ENCODE results near the gene HMGB1.

The HMGB1 gene

GRCh38 chr13:30440910-30441703 lies 24.6 kb downstream of the HMGB1 start:
- H3K4me3 ChIP-seq (ENCODE audit: low read depth, low read length), result no peak overlapping the region
- TF ChIP-seq CTCF (IDR thresholded peaks at IDR 0.05; ENCODE audit: low read depth, low read length), result no peak

GRCh38 chr13:30438286-30438685 lies 27.4 kb downstream of the HMGB1 start:
- H3K4me3 ChIP-seq (ENCODE audit: low read depth, low read length), result no peak overlapping the region
- TF ChIP-seq CTCF (IDR thresholded peaks at IDR 0.05; ENCODE audit: low read depth, low read length), result no peak

GRCh38 chr13:30437177-30437576 lies 28.6 kb downstream of the HMGB1 start:
- H3K4me3 ChIP-seq (ENCODE audit: low read depth, low read length), result no peak overlapping the region
- no peak for TF ChIP-seq CTCF (IDR thresholded peaks at IDR 0.05; ENCODE audit: low read depth, low read length)

- no peak for TF ChIP-seq CTCF (IDR thresholded peaks at IDR 0.05; ENCODE audit: low read depth, low read length)
- H3K4me3 ChIP-seq (ENCODE audit: low read depth, low read length), result no peak overlapping the region
Measured at GRCh38 chr13:30435911-30436451, 29.8 kb downstream of the HMGB1 start.

GRCh38 chr13:30431269-30431940 lies 34.3 kb downstream of the HMGB1 start:
- H3K4me3 ChIP-seq (ENCODE audit: low read depth, low read length), result no peak overlapping the region
- TF ChIP-seq CTCF (IDR thresholded peaks at IDR 0.05; ENCODE audit: low read depth, low read length), result no peak

- no peak overlapping the region for H3K4me3 ChIP-seq (ENCODE audit: low read depth, low read length)
- TF ChIP-seq CTCF (IDR thresholded peaks at IDR 0.05; ENCODE audit: low read depth, low read length), result no peak
Measured at GRCh38 chr13:30429721-30430694, 35.7 kb downstream of the HMGB1 start.

All from WI38 (cell line).